Measurements from ENCODE around the gene PCSK5. TPM values are rescaled to one million over a fixed set of nuclear protein-coding genes. Genes with fewer than 3 reads are reported as not detected.

Gene PCSK5
- total RNA-seq, 1 experiment from 2014 or later: 6.9 TPM

DNA sequence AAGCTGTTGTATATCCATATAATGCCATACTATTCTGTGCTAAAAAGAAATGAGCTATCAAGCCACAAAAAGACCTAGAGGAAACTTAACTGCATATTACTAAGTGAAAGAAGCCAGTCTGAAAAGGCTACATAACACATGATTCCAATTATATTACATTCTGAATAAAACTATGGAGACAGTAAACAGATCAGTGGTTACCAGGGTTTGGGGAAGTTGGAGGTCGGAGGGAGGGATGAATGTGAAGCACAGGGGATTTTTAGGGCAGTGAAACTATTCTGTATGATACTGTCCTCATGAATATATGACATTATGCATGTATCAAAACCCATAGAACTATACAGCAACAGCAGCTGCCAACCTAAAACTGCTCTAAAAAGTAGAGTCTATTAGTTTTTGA, 509.4 kb downstream of the PCSK5 start:
- no TSS peak for BruUV-seq (replicated peaks)
- ChIA-PET POLR2A (no interaction called here), CTCF (no interaction called here), RAD21 (ENCODE audit: low non-redundant PET in 1 of 2, low total read pairs in 2 of 2, uncharacterized antibody in 2 of 2, unreplicated experiment in 2 of 2) (no interaction called here)
- no peak overlapping the region for H3K9ac ChIP-seq (ENCODE audit: low read length)
- no peaks in the 10 kb centered on the region for H3K9me2 ChIP-seq (ENCODE audit: insufficient read depth)
- no peaks in the 10 kb centered on the region for H4K20me1 ChIP-seq (ENCODE audit: insufficient read depth)
- H2AFZ ChIP-seq (ENCODE audit: low read depth, low read length, poor library complexity, severe bottlenecking): no peak overlapping the region
- DNase-seq (ENCODE audit: low read depth, low spot score): no peak
- no peak overlapping the region for H3K4me2 ChIP-seq (ENCODE audit: low read length)
- H3K4me1 ChIP-seq (ENCODE audit: control insufficient read depth in 1 of 2, insufficient read depth in 2 of 2, low read length in 2 of 2): peaks cover 8 to 28% of the 10 kb centered on the region in 2 experiments; a peak in 3 of 4 replicates
- intact Hi-C loops (cut with micrococcal nuclease): loop anchor here (5.0 kb wide), 1 partner anchor 257 kb away; no protein-coding TSS in a partner anchor
- H3K79me2 ChIP-seq (ENCODE audit: insufficient read depth, low read length): no peaks in the 10 kb centered on the region
- H3K9me3 ChIP-seq (ENCODE audit: control insufficient read depth in 1 of 2, insufficient read depth in 1 of 2, low read depth in 1 of 2, low read length in 2 of 2): no peaks in the 10 kb centered on the region
- ATAC-seq: no peak
- no peak overlapping the region for H3K27ac ChIP-seq (ENCODE audit: low read depth, low read length)
- TF ChIP-seq SP1 (IDR thresholded peaks at IDR 0.05; ENCODE audit: low read depth) (no peak), JUND (IDR thresholded peaks at IDR 0.05) (no peak), SIN3A (IDR thresholded peaks at IDR 0.05; ENCODE audit: low read depth) (no peak), CBX3 (IDR thresholded peaks at IDR 0.05; ENCODE audit: low read depth) (no peak), CEBPB (IDR thresholded peaks at IDR 0.05; ENCODE audit: low read depth) (no peak), FOSL1 (IDR thresholded peaks at IDR 0.05; ENCODE audit: low read depth) (no peak), EZH2 (IDR thresholded peaks at IDR 0.05) (no peak), TCF7L2 (IDR thresholded peaks at IDR 0.05; ENCODE audit: borderline replicate concordance, extremely low read depth, insufficient read depth, insufficient read length) (no peak), ATF3 (IDR thresholded peaks at IDR 0.05) (no peak), ZNF274 (IDR thresholded peaks at IDR 0.05; ENCODE audit: low read depth, low read length) (no peak), RAD21 (IDR thresholded peaks at IDR 0.05; ENCODE audit: low read depth) (no peak), REST (IDR thresholded peaks at IDR 0.05; ENCODE audit: low read depth) (no peak)
- TF ChIP-seq, protein P1, sequence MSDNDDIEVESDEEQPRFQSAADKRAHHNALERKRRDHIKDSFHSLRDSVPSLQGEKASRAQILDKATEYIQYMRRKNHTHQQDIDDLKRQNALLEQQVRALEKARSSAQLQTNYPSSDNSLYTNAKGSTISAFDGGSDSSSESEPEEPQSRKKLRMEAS (IDR thresholded peaks at IDR 0.05): no peak
- TF ChIP-seq, protein P2, sequence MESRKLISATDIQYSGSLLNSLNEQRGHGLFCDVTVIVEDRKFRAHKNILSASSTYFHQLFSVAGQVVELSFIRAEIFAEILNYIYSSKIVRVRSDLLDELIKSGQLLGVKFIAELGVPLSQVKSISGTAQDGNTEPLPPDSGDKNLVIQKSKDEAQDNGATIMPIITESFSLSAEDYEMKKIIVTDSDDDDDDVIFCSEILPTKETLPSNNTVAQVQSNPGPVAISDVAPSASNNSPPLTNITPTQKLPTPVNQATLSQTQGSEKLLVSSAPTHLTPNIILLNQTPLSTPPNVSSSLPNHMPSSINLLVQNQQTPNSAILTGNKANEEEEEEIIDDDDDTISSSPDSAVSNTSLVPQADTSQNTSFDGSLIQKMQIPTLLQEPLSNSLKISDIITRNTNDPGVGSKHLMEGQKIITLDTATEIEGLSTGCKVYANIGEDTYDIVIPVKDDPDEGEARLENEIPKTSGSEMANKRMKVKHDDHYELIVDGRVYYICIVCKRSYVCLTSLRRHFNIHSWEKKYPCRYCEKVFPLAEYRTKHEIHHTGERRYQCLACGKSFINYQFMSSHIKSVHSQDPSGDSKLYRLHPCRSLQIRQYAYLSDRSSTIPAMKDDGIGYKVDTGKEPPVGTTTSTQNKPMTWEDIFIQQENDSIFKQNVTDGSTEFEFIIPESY (IDR thresholded peaks at IDR 0.05; ENCODE audit: extremely low read depth, insufficient replicate concordance, low read length): no peak
- no peaks in the 10 kb centered on the region for H3K27me3 ChIP-seq (ENCODE audit: insufficient read depth, low read length)
- no peak overlapping the region for H3K4me3 ChIP-seq (replicated peaks in 1 of 2; ENCODE audit: low read depth in 1 of 2, low read length in 2 of 2)
- H3K36me3 ChIP-seq (ENCODE audit: control insufficient read depth in 1 of 2, insufficient read depth in 2 of 2, low read length in 2 of 2): no peaks in the 10 kb centered on the region
